Erythroblast (primary cell): ENCODE results near the gene SUPT16H.

Experiments used
- GATA1 ChIP-seq: IDR thresholded peaks from 2 replicates; pipeline ENCODE4 v1.6.1; 2011; ENCODE audit warnings: low read depth, mild to moderate bottlenecking, control low read depth, low read length, moderate library complexity
- POLR2A ChIP-seq: IDR thresholded peaks from 2 replicates; pipeline ENCODE4 v1.6.1; 2011; ENCODE audit warnings: mild to moderate bottlenecking, low read length

DNA sequence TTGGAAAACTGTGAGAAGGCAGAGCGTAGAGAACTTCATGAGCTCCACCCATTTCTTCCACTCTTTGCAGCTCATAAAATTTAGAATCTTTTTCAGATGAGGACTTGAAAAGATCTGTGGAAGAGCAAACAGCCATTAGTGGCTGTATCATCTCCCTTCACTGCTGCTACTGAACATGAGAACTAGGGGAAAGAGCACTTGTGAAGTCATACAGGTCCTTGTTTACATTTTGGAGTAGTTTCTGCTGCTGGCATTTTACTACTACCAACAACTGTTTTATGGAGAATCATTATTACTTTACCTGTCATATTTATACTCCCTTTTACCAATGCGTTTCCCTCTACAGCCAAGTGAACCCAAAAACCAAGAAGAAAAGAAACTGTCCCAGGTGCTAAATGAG lies 62.9 kb downstream of the SUPT16H start:
- TF ChIP-seq POLR2A (no peak), GATA1 (no peak)
